ENCODE measurements around the gene C4orf50. TPM values are rescaled to one million over a fixed set of nuclear protein-coding genes. Genes with fewer than 3 reads are reported as not detected.

Gene C4orf50
- total RNA-seq, 1 donor from 2014 or later = 0.16 TPM

- H3K79me2 ChIP-seq (ENCODE audit: insufficient read depth, low read length) = no peaks in the 10 kb centered on the region
- no peak overlapping the region for H3K4me3 Mint-ChIP-seq (ENCODE audit: unreplicated experiment)
- H3K27ac ChIP-seq (ENCODE audit: low read depth, low read length) = no peak overlapping the region
- H3K27me3 ChIP-seq (ENCODE audit: insufficient read depth, low read length) = no peaks in the 10 kb centered on the region
- no peak overlapping the region for H3K9ac ChIP-seq (ENCODE audit: low read length)
- no peak overlapping the region for H2AFZ ChIP-seq (ENCODE audit: low read depth, low read length)
- DNase-seq (ENCODE audit: low read depth) (no peak), FAIRE-seq (no peak)
- TF ChIP-seq EZH2 (IDR thresholded peaks at IDR 0.05; ENCODE audit: insufficient read depth, low read length) (no peak), CTCF (IDR thresholded peaks at IDR 0.05; ENCODE audit: insufficient read depth, low read depth, low read length) (no peak)
- H3K4me1 Mint-ChIP-seq (ENCODE audit: low read depth, unreplicated experiment) = no peaks in the 10 kb centered on the region
- H3K4me3 ChIP-seq (ENCODE audit: insufficient read depth, low read depth, low read length) = no peak overlapping the region
- H3K9me3 Mint-ChIP-seq (ENCODE audit: unreplicated experiment) = peaks cover 19% of the 10 kb centered on the region
- H3K36me3 Mint-ChIP-seq (ENCODE audit: low read depth, unreplicated experiment) = no peaks in the 10 kb centered on the region
- no peaks in the 10 kb centered on the region for H3K36me3 ChIP-seq (ENCODE audit: insufficient read depth, low read length)
- no peak overlapping the region for H3K4me2 ChIP-seq (ENCODE audit: low read length)
- no peaks in the 10 kb centered on the region for H3K4me1 ChIP-seq (ENCODE audit: insufficient read depth, low read length)
- peaks cover 9% of the 10 kb centered on the region for H3K27me3 Mint-ChIP-seq (ENCODE audit: low read depth, unreplicated experiment)
- H4K20me1 ChIP-seq (ENCODE audit: insufficient read depth, low read length) = no peaks in the 10 kb centered on the region
- H3K27ac Mint-ChIP-seq (ENCODE audit: unreplicated experiment) = no peak overlapping the region
- H3K9me3 ChIP-seq (ENCODE audit: insufficient read depth, low read depth, low read length) = peaks cover 16% of the 10 kb centered on the region
These were observed 36.1 kb upstream of the C4orf50 start for GRCh38 chr4:6054162-6054922.

- no peak overlapping the region for H3K4me3 ChIP-seq (ENCODE audit: insufficient read depth, low read depth, low read length)
- TF ChIP-seq EZH2 (IDR thresholded peaks at IDR 0.05; ENCODE audit: insufficient read depth, low read length) = no peak
- TF ChIP-seq CTCF (IDR thresholded peaks at IDR 0.05; ENCODE audit: insufficient read depth, low read depth, low read length) = no peak
- Mint-ChIP-seq H3K27ac (ENCODE audit: unreplicated experiment) (no peak overlapping the region), H3K27me3 (ENCODE audit: low read depth, unreplicated experiment) (peaks cover 11% of the 10 kb centered on the region), H3K4me1 (ENCODE audit: low read depth, unreplicated experiment) (no peaks in the 10 kb centered on the region), H3K9me3 (ENCODE audit: unreplicated experiment) (peaks cover 8% of the 10 kb centered on the region), H3K36me3 (ENCODE audit: low read depth, unreplicated experiment) (no peaks in the 10 kb centered on the region), H3K4me3 (ENCODE audit: unreplicated experiment) (no peak overlapping the region)
- H3K4me1 ChIP-seq (ENCODE audit: insufficient read depth, low read length) = no peaks in the 10 kb centered on the region
- H3K4me2 ChIP-seq (ENCODE audit: low read length) = no peak overlapping the region
- no peak overlapping the region for H3K9ac ChIP-seq (ENCODE audit: low read length)
- no peak for FAIRE-seq
- no peak overlapping the region for H3K27ac ChIP-seq (ENCODE audit: low read depth, low read length)
- no peaks in the 10 kb centered on the region for H3K36me3 ChIP-seq (ENCODE audit: insufficient read depth, low read length)
- DNase-seq (ENCODE audit: low read depth) = no peak
- no peaks in the 10 kb centered on the region for H3K79me2 ChIP-seq (ENCODE audit: insufficient read depth, low read length)
- no peak overlapping the region for H2AFZ ChIP-seq (ENCODE audit: low read depth, low read length)
- H3K27me3 ChIP-seq (ENCODE audit: insufficient read depth, low read length) = no peaks in the 10 kb centered on the region
- H3K9me3 ChIP-seq (ENCODE audit: insufficient read depth, low read depth, low read length) = peaks cover 4% of the 10 kb centered on the region
- no peaks in the 10 kb centered on the region for H4K20me1 ChIP-seq (ENCODE audit: insufficient read depth, low read length)
These were observed 34.4 kb upstream of the C4orf50 start for GRCh38 chr4:6052679-6053078.

GRCh38 chr4:6050551-6050950, 32.3 kb upstream of the C4orf50 start:
- Histone ChIP-seq H2AFZ (ENCODE audit: low read depth, low read length) (no peak overlapping the region), H3K4me3 (ENCODE audit: insufficient read depth, low read depth, low read length) (no peak overlapping the region), H3K4me1 (ENCODE audit: insufficient read depth, low read length) (no peaks in the 10 kb centered on the region), H3K9me3 (ENCODE audit: insufficient read depth, low read depth, low read length) (no peaks in the 10 kb centered on the region), H3K9ac (ENCODE audit: low read length) (no peak overlapping the region), H3K27ac (ENCODE audit: low read depth, low read length) (no peak overlapping the region), H4K20me1 (ENCODE audit: insufficient read depth, low read length) (no peaks in the 10 kb centered on the region), H3K36me3 (ENCODE audit: insufficient read depth, low read length) (no peaks in the 10 kb centered on the region), H3K4me2 (ENCODE audit: low read length) (no peak overlapping the region), H3K79me2 (ENCODE audit: insufficient read depth, low read length) (no peaks in the 10 kb centered on the region), H3K27me3 (ENCODE audit: insufficient read depth, low read length) (no peaks in the 10 kb centered on the region)
- Mint-ChIP-seq H3K27me3 (ENCODE audit: low read depth, unreplicated experiment) (peaks cover 21% of the 10 kb centered on the region), H3K36me3 (ENCODE audit: low read depth, unreplicated experiment) (no peaks in the 10 kb centered on the region), H3K4me1 (ENCODE audit: low read depth, unreplicated experiment) (no peaks in the 10 kb centered on the region), H3K27ac (ENCODE audit: unreplicated experiment) (no peak overlapping the region), H3K4me3 (ENCODE audit: unreplicated experiment) (no peak overlapping the region), H3K9me3 (ENCODE audit: unreplicated experiment) (no peaks in the 10 kb centered on the region)
- no peak for DNase-seq (ENCODE audit: low read depth)
- no peak for FAIRE-seq
- TF ChIP-seq EZH2 (IDR thresholded peaks at IDR 0.05; ENCODE audit: insufficient read depth, low read length) = no peak
- no peak for TF ChIP-seq CTCF (IDR thresholded peaks at IDR 0.05; ENCODE audit: insufficient read depth, low read depth, low read length)

All from astrocyte (in vitro differentiated cells and primary cell).